Inferior parietal cortex (tissue), 1 donor: ENCODE measurements around the gene GALP.
"Not testable (repeated sequence)": the region's sequence is repeated elsewhere in the genome, so short reads cannot be mapped to it uniquely, and the experiment has no call there.

Experiments
- DNase-seq: peaks from one replicate; pipeline ENCODE4 v3.0.0-alpha.2; 2016; ENCODE audit errors: extremely low spot score

Gene GALP

DNA sequence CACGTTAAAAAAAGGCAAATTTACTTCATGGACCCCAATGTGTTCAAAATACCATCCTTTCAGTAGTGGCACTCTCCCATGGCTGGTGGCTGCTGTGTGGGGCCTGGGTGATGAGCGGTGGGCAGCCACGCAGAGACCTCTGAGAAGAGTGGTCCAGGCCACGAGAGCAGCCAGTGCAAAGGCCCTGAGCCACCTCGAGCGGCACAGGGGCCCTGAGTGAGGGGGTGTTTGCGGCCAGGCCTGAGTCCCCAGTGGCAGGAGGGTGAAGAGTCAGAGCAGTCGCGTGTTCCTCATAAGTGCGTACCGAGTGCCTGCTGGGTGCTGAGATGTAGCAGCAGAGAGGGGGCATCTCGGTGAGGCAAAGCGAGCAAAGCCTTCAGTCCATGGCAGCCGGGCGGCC lies 27.7 kb upstream of the GALP start:
- no peak for DNase-seq

DNA sequence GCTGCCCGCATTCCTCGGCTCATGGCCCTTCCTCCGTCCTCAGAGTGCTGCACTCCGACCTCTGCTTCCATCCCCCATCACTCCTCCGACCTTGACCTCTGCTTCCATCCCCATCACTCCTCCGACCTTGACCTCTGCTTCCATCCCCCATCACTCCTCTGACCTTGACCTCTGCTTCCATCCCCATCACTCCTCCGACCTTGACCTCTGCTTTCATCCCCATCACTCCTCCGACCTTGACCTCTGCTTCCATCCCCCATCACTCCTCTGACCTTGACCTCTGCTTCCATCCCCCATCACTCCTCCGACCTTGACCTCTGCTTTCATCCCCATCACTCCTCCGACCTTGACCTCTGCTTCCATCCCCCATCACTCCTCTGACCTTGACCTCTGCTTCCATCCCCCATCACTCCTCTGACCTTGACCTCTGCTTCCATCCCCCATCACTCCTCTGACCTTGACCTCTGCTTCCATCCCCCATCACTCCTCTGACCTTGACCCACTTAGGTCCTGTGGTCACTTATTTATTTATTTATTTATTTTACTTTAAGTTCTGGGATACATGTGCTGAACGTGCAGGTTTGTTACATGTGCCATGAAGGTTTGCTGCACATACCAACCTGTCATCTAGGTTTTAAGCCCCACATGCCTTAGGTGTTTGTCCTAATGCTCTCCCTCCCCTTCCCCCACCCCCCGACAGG lies 26.7 kb upstream of the GALP start:
- DNase-seq = not testable (repeated sequence)

DNA sequence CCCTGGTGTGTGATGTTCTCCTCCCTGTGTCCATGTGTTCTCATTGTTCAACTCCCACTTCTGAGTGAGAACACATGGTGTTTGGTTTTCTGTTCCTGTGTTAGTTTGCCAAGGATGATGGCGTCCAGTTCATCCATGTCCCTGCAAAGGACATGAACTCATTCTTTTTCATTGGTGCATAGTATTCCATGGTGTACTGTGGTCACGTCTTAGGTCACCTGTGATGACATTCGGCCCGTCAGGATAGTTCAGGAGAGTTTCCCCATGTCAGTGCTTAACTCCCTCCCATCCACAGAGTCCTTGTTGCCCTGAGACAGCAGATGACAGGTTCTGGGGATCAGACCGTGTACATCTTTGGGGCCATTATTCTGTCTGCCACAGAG lies 26.2 kb upstream of the GALP start:
- no peak for DNase-seq

DNA sequence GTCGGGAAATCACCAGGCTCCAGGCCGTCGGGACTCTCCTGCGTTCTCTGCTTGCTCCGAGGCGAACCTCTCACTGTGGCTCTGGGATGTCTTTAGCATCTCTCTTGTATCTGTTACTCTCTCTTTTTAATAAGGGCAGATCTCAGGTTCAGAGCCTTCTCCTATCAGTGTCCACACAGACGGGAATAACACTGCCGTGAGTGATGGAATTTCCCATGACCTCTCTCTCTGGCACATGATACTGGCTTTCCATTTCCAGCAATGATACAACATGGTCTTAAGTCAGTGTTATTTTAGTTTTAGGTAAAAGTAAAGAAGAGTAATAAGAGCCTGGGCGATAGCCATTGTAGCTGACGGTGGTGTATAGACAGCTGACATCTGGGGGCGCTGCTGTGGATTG lies 25.4 kb upstream of the GALP start:
- no peak for DNase-seq

DNA sequence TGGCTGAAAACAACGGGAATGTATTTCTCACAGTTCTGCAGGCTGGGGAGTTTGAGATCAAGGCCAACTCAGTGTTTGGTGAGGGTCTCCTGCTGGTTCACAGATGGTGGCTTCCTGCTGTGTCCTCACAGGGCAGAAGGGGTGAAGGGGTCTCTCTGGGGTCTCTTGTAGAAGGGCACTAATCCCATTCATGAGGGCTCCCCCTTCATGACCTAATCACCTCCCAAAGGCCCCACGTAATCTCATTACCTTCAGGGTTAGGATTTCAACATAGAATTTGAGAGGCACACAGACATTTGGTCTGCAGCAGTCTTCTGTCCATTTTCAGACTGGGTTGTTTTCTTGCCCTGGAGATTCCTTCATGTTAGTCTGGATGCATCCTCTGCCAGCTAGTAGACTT lies 23.2 kb upstream of the GALP start:
- DNase-seq = no peak

DNA sequence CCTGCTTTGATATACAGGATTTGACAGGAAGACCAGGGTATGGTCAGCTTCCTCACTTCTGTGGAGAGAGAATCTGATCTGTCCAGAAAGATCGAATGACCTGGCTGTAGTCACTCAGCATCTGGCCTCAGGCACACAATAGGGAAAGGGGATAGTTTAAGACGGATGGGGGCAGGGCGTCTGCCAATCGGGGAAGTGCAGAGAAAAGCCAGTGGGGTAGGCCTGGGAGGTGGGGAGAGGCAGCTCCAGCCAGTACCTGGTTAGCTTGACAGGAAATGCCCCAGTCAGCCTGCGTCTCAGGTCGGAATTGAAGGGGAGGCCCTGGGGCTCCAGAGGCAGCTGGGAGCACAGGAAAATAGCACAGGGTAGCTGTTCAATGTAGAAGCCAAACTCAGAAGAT lies 22.3 kb upstream of the GALP start:
- DNase-seq = no peak

DNA sequence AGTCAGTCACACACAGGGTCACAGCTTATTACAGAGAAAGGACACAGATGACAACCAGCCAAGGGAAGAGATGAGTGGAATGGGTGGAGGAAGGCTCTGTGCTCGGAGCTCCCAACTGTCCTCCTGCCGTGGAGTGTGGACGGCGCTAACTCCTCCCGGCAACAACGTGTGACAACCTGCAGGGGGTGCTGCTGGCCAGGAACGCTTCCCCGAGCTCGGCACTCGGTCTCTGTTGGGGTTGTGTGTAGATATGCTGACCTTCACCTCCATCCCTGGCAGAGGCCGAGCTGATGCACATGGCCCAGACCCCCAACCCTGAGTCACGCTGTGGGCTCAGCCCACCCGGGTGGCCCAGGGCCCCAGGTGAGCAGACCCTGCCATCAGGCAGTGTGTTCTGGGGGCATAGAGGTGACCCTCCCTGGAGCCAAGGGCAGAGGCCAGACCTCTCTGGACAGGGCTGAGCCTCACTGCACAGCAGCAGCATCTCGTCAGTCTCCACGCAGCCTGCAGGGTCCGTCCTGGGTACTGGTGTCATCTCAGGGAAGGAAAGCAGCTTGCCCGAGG lies 20.6 kb upstream of the GALP start:
- DNase-seq = no peak

DNA sequence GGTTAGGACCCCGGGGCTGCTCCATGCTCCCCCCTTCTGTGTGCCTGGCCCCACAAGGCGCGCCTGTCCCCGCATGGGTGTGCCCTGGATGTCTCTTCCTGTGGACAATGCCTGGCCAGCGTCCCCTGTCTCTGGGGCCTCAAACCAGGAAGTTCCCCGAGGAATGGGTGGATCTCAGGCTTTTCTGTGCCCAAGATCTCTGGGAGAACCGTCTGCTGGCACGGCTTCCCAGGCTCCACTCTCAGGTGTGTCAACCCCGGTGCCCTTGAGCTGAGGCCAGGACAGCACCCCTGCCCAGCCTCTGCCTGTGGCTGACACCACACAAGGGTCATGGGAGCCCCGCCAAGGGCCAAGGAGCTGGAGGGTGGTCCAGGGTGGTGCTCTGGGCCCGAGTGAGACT lies 19.0 kb upstream of the GALP start:
- no peak for DNase-seq

DNA sequence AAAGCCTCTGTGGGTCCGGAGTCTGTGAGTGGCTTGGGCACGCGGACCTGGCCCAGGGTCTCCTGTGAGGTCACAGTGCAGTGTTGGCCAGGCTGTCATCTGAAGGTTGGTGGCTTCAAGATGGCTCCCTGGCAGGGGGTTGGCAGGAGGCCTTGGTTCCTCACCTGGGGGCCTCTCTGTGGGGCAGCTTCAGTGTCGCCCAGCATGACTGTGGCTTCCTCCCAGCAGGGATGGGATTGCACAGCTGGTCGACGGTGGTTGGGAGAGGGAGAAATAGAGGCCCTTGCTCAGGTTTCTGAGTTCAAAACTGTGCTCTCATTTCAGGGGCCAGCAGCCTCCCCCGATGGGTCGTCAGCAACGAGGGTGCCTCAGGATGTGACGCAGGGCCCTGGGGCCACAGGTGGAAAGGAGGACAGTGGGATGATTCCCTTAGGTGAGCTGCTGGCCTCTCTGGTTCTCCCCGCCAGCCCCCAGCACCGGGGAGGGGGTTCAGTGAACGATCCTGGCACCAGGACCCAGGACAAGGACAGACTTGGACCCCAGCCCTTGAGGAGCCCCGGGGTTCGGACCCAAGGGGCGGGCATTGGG lies 17.5 kb upstream of the GALP start:
- DNase-seq = no peak

DNA sequence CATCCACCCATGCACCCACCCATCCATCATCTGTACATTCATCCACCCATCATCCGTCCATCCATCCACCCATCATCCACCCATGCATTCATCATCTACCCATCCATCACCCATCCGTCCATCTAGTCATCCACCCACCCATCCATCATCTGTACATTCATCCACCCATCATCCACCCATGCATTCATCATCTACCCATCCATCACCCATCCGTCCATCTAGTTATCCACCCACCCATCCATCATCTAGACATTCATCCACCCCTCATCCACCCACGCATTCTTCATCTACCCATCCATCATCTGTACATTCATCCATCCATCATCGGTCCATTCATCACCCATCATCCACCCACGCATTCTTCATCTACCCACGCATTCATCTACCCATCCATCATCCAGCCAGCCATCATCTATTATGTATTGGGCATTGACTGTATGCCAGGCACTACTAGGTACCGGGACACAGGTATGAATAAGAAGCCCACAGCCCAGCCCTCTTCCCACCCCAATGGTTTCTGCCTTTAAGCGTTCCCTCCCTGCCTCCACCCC lies 16.7 kb upstream of the GALP start:
- no peak for DNase-seq

DNA sequence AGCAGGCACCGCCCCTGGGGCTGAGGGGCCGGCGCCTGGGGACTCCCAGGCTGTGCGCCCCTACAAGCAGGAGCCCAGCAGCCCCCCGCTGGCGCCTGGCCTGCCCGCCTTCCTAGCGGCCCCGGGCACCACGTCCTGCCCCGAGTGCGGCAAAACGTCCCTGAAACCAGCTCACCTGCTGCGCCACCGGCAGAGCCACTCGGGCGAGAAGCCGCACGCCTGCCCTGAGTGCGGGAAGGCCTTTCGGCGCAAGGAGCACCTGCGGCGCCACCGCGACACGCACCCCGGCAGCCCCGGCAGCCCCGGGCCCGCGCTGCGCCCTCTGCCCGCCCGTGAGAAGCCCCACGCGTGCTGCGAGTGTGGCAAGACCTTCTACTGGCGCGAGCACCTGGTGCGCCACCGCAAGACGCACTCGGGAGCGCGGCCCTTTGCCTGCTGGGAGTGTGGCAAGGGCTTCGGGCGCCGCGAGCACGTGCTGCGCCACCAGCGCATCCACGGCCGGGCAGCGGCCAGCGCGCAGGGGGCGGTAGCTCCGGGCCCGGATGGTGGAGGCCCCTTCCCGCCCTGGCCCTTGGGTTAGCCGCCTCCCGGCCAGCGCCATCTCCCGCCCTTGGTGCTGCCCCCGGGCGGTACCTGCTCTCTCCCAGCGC lies 16.1 kb upstream of the GALP start:
- DNase-seq = no peak

DNA sequence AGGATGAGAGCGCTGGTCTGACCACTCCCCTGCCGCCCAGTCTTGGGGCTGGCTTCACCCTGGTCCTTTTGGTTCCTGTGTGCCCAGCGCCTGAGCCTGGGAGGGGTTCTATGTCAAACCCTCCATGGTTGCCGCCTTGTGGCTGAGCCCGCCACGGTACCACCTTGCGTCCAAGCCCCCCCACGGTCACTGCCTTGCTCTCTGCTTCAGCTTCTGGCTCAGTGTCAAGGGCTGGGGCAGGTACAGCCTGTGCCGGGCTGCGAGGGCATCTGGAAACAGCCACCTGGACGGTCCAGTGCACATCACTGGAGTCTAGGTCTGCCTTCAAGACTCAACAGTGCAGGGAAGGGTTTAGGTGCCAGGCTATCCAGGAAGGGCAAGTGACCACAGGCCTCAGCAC lies 14.3 kb upstream of the GALP start:
- no peak for DNase-seq

DNA sequence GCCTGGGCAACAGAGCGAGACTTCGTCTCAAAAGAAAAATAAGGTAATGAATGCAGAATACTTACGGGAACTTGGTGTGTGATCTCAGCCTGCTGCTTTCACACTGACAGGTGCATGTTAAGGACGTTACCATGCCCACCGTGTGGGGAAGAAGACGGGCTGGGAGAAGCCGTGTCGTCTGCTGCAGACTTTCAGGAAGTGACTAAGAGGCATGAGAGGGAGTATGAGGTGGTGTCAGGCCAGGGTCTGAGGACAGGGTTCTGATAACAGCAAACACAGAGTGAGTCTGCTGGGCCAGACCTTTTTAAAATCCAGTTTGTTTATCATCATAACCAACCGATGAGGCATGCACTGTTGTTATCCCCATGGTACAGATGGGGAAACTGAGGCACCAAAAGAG lies 13.6 kb upstream of the GALP start:
- no peak for DNase-seq

DNA sequence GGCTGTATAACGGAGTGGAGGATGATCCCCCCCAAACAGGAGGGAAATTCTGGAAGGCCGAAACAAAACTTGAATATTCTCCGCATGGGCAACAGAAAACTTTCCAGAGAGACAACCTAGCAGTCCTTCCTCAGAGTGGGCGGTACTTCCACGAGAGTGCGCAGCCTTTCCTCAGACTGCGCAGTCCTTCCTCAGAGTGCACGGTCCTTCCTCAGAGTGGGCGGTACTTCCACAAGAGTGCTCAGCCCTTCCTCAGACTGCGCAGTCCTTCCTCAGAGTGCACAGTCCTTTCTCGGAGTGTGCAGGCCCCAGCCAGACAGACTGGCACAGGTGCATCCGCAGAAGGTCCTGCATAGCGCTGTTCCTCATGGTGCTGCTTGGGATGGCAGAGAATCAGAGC lies 12.7 kb upstream of the GALP start:
- DNase-seq = no peak

DNA sequence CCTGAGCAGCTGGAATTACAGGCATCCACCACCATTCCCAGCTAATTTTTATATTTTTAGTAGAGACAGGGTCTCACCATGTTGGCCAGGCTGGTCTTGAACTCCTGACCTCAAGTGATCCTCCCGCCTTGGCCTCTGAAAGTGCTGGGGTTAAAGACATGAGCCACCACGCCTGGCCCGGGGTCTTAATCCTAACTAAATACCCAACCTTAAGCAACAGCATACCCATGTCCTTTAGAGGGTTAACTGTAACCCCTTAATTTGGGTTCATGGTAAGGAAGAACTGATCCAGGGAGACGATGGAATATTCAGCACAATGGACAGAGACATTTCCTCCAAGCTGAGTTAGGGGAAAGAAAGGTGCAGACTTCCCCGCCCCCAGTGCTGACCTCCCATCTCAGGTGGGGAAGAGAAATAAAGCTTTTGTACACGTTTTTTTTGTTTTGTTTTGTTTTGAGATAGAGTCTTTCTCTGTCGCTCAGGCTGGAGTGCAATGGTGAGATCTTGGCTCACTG lies 8.7 kb upstream of the GALP start:
- DNase-seq = no peak

DNA sequence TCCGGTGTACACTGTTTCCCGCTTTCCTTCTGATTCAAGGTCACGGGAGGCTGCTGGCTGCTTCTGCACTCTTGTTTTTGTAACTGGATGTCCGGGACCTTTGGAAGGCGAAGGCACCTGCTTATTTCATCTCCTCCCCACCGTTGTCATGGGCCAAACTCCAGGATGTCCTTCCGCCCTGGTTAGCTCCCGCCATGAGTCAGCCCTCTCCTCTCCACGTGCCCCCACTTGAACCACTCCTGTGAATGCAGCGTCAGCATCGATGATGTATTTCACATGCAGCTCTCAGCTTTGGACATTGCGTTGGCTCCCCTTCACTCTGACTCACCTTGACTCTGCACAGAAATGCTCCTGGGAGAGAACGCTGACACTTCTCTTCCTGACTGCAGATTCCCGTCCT lies 5.5 kb upstream of the GALP start:
- no peak for DNase-seq

DNA sequence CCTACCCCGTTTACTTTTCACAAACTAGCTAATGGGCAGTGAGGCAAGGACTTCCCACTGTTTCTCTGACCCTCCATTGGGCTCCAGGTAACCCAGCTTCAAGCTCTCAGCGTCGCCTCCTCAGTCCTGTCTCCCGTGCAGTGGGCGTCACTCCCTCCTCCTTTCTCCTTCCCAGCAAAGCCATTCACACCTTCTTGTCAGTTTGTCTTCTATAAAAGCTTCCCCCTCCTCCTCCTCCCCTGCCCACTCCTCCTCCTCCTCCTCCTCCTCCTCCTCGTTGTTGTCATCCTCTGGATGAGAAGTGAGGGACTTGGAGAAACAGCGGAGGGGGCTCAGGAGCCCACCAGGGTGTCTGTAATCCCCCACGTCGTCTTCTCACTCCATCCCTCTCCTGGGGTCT lies 1.7 kb upstream of the GALP start:
- no peak for DNase-seq

DNA sequence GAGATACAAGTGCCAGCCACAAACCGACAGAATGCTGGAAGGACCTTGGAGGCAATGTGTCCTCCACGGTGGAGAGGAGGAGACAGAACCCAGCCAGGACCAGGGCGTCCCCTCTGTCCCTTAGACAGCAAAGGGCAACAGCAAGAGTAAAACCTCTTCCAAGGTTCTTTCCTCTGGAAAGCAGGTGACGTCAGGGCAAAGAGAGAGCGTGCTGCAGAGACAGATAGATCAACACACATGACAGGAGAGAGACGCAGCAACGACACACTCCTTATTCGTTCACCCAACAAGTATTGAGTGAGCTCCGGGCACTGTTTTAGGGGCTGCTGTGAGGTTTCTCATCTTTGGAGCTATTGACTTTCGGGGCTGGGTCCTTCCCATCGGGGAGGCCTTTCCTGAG lies 1.3 kb upstream of the GALP start:
- no peak for DNase-seq

DNA sequence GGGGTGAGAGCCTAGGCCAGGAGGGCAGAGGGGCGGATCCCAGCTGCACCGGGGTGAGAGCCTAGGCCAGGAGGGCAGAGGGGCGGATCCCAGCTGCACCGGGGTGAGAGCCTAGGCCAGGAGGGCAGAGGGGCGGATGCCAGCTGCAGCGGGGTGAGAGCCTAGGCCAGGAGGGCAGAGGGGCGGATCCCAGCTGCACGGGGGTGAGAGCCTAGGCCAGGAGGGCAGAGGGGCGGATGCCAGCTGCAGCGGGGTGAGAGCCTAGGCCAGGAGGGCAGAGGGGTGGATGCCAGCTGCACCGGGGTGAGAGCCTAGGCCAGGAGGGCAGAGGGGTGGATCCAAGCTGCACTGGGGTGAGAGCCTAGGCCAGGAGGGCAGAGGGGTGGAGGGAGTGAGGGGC lies 502 bp downstream of the GALP start:
- not testable (repeated sequence) for DNase-seq

DNA sequence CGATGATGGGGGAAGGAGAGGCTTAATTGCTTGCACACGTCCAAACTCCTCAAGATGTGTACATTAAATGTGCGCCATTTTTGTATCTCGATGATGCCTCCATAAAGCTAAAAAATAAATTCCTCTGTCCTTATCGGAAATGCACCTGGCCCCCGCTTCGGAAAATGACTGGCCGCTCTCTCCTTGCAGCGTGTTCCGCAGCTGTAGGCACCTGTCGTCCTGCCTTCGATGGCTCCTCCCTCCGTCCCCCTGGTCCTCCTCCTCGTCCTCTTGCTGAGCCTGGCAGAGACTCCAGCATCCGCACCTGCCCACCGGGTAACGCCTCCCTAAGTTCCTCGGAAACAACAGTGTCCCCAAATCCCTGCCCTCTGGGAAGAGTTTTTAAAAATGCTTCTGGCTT lies 1.1 kb downstream of the GALP start:
- no peak for DNase-seq

DNA sequence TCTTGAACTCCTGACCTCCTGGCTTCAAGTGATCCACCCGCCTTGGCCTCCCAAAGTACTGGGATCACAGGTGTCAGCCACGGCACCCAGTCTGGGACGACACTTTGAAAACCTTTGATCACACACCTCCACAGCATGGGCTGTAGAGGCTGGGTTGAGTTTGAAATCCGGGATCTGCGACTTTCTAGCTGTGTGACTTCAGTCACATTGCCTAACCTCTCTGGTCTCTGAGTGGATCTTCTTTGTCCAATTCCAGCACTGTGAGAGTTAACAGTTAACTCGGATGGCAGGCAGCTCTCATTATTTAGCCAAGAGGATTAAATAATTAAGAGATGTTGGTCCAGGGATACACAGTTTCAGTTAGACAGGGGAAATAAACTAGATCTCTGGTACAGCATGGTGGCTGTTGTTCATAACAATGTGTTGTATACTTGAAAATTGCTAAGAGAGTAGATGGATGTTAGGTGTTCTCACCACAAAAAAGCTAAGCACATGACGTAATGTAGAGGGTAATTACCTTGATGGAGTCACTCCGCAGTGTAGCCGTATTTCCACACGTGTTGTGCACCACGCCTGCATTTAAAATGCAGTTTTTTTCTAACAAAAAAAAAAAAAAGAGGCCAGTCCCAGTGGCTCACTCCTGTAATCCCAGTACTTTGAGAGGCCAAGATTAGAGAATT lies 1.9 kb downstream of the GALP start:
- DNase-seq = no peak

DNA sequence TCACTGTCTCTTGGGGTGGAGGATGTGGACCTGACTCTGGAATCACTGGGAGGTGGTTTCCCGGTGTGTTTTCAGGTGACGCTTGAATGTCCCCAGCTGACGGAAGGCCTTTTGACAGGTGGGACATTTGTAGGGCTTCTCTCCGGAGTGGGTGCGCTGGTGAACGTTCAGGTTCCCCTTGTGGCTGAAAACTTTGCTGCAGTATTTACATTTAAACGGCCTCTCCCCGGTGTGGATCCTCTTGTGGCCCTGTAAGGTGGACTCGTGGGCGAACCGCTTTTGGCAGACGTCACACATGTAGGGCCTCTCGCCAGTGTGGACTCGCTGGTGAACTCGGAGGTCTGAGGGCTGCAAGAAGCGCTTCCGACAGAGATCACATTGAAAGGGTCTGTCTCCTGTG lies 14.0 kb downstream of the GALP start:
- DNase-seq = no peak
